H9 (cell line): ENCODE measurements around the gene TMEM125. TPM values are rescaled to one million over a fixed set of nuclear protein-coding genes. Genes with fewer than 3 reads are reported as not detected.

Experiments used
- DNase-seq: peaks from one replicate; pipeline ENCODE4 v3.0.0-alpha.2; 2017
- H2AFZ ChIP-seq: one replicate; pipeline ENCODE4 v1.6.1; 2013; ENCODE audit warnings: mild to moderate bottlenecking, low read length, control low read depth, moderate library complexity
- H2AK5ac ChIP-seq: 2 replicates; pipeline ENCODE4 v1.6.1; 2013; ENCODE audit warnings: low read length, control low read depth, mixed read lengths; ENCODE audit not compliant: insufficient read length
- H2BK120ac ChIP-seq: one replicate; pipeline ENCODE4 v1.6.1; 2013; ENCODE audit warnings: low read depth, mild to moderate bottlenecking, low read length, control low read depth, inconsistent platforms; ENCODE audit not compliant: poor library complexity, severe bottlenecking
- H2BK12ac ChIP-seq: 2 replicates; pipeline ENCODE4 v1.6.1; 2013; ENCODE audit warnings: low read length, control low read depth, mixed read lengths, low read depth; ENCODE audit not compliant: insufficient read length
- H2BK15ac ChIP-seq: 2 replicates; pipeline ENCODE4 v1.6.1; 2013; ENCODE audit warnings: low read depth, low read length, control low read depth
- H2BK20ac ChIP-seq: one replicate; pipeline ENCODE4 v1.6.1; 2013; ENCODE audit warnings: low read depth, mild to moderate bottlenecking, low read length, control low read depth, inconsistent platforms; ENCODE audit not compliant: poor library complexity, severe bottlenecking
- H2BK5ac ChIP-seq: 2 replicates; pipeline ENCODE4 v1.6.1; 2013; ENCODE audit warnings: low read length, control low read depth, mixed read lengths; ENCODE audit not compliant: insufficient read length
- H3K14ac ChIP-seq: 2 replicates; pipeline ENCODE4 v1.6.1; 2013; ENCODE audit warnings: low read length, control low read depth; ENCODE audit not compliant: insufficient read depth
- H3K18ac ChIP-seq: 2 replicates; pipeline ENCODE4 v1.6.1; 2013; ENCODE audit warnings: low read depth, mild to moderate bottlenecking, mixed read lengths, low read length, control low read depth; ENCODE audit not compliant: insufficient read length
- H3K23ac ChIP-seq: 2 replicates; pipeline ENCODE4 v1.6.1; 2013; ENCODE audit warnings: low read length, control low read depth, mixed read lengths, low read depth; ENCODE audit not compliant: insufficient read length
- H3K23me2 ChIP-seq: 2 replicates; pipeline ENCODE4 v1.6.1; 2013; ENCODE audit warnings: low read depth, mild to moderate bottlenecking, mixed read lengths, low read length, control low read depth; ENCODE audit not compliant: insufficient read length, poor library complexity, severe bottlenecking
- H3K27ac ChIP-seq: 2 replicates; pipeline ENCODE4 v1.5.1; 2013; ENCODE audit warnings: low read length, control low read depth, mixed read lengths, low read depth; ENCODE audit not compliant: insufficient read length
- H3K27me3 ChIP-seq: 2 replicates; pipeline ENCODE4 v1.6.1; 2013; ENCODE audit warnings: low read length, control low read depth, inconsistent platforms; ENCODE audit not compliant: insufficient read depth
- H3K4ac ChIP-seq: 2 replicates; pipeline ENCODE4 v1.6.1; 2013; ENCODE audit warnings: low read depth, mild to moderate bottlenecking, control low read depth, inconsistent platforms, low read length, moderate library complexity
- H3K4me1 ChIP-seq: 2 replicates; pipeline ENCODE4 v1.6.1; 2013; ENCODE audit warnings: low read length, control low read depth, inconsistent platforms; ENCODE audit not compliant: insufficient read depth
- H3K4me2 ChIP-seq: 2 replicates; pipeline ENCODE4 v1.6.1; 2013; ENCODE audit warnings: low read length, control low read depth, mixed read lengths; ENCODE audit not compliant: insufficient read length, insufficient read depth
- H3K56ac ChIP-seq: 2 replicates; pipeline ENCODE4 v1.6.1; 2013; ENCODE audit warnings: low read depth, mild to moderate bottlenecking, mixed read lengths, low read length, control low read depth; ENCODE audit not compliant: insufficient read length
- H3K79me1 ChIP-seq: 2 replicates; pipeline ENCODE4 v1.6.1; 2013; ENCODE audit warnings: low read depth, mild to moderate bottlenecking, moderate library complexity, low read length, control low read depth, inconsistent platforms; ENCODE audit not compliant: insufficient read depth, poor library complexity, severe bottlenecking
- H3K79me2 ChIP-seq: 2 replicates; pipeline ENCODE4 v1.6.1; 2013; ENCODE audit warnings: low read length, control low read depth, inconsistent platforms; ENCODE audit not compliant: insufficient read depth
- H3K9ac ChIP-seq: 2 replicates; pipeline ENCODE4 v1.6.1; 2013; ENCODE audit warnings: low read length, control low read depth, mixed read lengths; ENCODE audit not compliant: insufficient read length; ENCODE audit errors: extremely low read depth
- H3K9me3 ChIP-seq: one replicate; pipeline ENCODE4 v1.6.1; 2013; ENCODE audit warnings: low read depth, low read length, inconsistent platforms; ENCODE audit not compliant: control insufficient read depth
- H3T11ph ChIP-seq: one replicate; pipeline ENCODE4 v1.6.1; 2013; ENCODE audit warnings: mild to moderate bottlenecking, low read length, control low read depth, inconsistent platforms
- H4K20me1 ChIP-seq: one replicate; pipeline ENCODE4 v1.6.1; 2013; ENCODE audit not compliant: control insufficient read depth, insufficient read length, insufficient read depth
- H4K5ac ChIP-seq: 2 replicates; pipeline ENCODE4 v1.6.1; 2013; ENCODE audit warnings: low read depth, mild to moderate bottlenecking, mixed read lengths, low read length, control low read depth; ENCODE audit not compliant: insufficient read length
- H4K8ac ChIP-seq: replicated peaks from 2 replicates; pipeline ENCODE4 v1.6.1; 2013; ENCODE audit warnings: low read length, control low read depth, mixed read lengths, low read depth; ENCODE audit not compliant: insufficient read length
- H4K91ac ChIP-seq: 2 replicates; pipeline ENCODE4 v1.6.1; 2013; ENCODE audit warnings: low read depth, mild to moderate bottlenecking, moderate library complexity, mixed read lengths, low read length, control low read depth; ENCODE audit not compliant: insufficient read length
- H3K27ac Mint-ChIP-seq, 3 experiments: 2 replicates in 2 of 3; 3 replicates in 1 of 3; pipeline ENCODE4 v1.8.0; 2020 to 2021; ENCODE audit warnings: mixed read lengths in 3 of 3, mild to moderate bottlenecking in 1 of 3, moderate library complexity in 1 of 3
- H3K27me3 Mint-ChIP-seq: 2 replicates; pipeline ENCODE4 v1.8.0; 2021; ENCODE audit warnings: low read depth, mild to moderate bottlenecking, moderate library complexity, mixed read lengths
- H3K36me3 Mint-ChIP-seq, 3 experiments: 2 replicates in 2 of 3; 3 replicates in 1 of 3; pipeline ENCODE4 v1.8.0; 2020 to 2021; ENCODE audit warnings: low read depth in 3 of 3, mixed read lengths in 3 of 3; ENCODE audit not compliant: insufficient read depth in 1 of 3
- H3K4me1 Mint-ChIP-seq, 2 experiments: 2 replicates each; pipeline ENCODE4 v1.8.0; 2020; ENCODE audit warnings: mixed read lengths in 2 of 2
- H3K4me3 Mint-ChIP-seq, 2 experiments: 2 replicates in 1 of 2; 3 replicates in 1 of 2; pipeline ENCODE4 v1.8.0; 2020 to 2021; ENCODE audit warnings: mild to moderate bottlenecking in 2 of 2, mixed read lengths in 2 of 2, moderate library complexity in 1 of 2
- H3K9me3 Mint-ChIP-seq, 2 experiments: 2 replicates in 1 of 2; 3 replicates in 1 of 2; pipeline ENCODE4 v1.8.0; 2020; ENCODE audit warnings: mild to moderate bottlenecking in 2 of 2, mixed read lengths in 2 of 2, moderate library complexity in 1 of 2
- WGBS: extraction: QIAGEN DNeasy Blood & Tissue Kit; methylation state at CpG from one replicate; pipeline ENCODE4 v1.1.7; 2013; ENCODE audit warnings: missing lambda C conversion rate, low lambda C conversion rate, mixed read lengths; ENCODE audit not compliant: insufficient read length; ENCODE audit errors: extremely low coverage; 5-methylcytosine and 5-hydroxymethylcytosine counted together
- total RNA-seq: library from RNA; stranded (reverse); gene quantifications from 2 replicates; pipeline ENCODE4 v1.2.1, GENCODE V29; 2021
- TF ChIP-seq, protein P1 (sequence below): fragments of 200-600 bp; sonication (generic); conservative IDR thresholded peaks from 3 replicates; pipeline ENCODE4 v1.8.0; 2021; ENCODE audit warnings: antibody characterized with exemption, mild to moderate bottlenecking

Gene TMEM125
- total RNA-seq, 1 experiment from 2014 or later: 19.6 TPM

DNA sequence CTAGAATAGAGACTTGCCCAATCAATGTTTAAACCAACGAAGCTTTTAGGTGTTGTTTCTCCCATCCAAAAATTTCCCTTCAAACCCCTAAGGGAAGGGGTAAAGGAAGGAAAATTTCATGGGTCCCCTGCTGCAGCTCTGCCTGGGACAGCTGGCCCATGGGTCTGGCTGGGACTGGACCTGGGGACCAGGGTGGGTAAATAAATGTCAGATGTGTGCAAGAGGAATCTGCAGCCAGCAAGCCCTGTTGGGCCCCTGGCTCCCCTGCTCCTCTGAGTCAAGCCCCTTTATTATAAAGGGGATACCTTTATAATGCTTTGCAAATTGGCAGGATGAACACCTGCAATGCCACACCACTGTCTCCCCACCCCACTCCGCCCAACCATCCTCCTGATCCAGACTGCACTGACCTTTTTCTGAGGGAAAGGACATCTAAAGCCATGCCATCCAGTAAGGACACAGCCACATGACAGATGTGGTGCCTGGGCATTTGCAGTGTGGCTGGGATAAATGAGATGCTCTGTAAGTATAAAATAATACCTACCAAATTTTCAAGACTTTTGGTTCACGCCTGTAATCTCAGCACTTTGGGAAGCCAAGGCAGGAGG, 1.9 kb upstream of the TMEM125 start:
- no peak overlapping the region for H4K8ac ChIP-seq
- peaks cover 8 to 20% (median 18%) of the 10 kb centered on the region in 3 experiments for H3K36me3 Mint-ChIP-seq
- H4K91ac ChIP-seq: no peak overlapping the region
- H2BK12ac ChIP-seq: no peak overlapping the region
- H2BK15ac ChIP-seq: no peak overlapping the region
- no peaks in the 10 kb centered on the region; the same call in 1 of the 2 replicates for H3K4me1 ChIP-seq
- TF ChIP-seq, protein P1, sequence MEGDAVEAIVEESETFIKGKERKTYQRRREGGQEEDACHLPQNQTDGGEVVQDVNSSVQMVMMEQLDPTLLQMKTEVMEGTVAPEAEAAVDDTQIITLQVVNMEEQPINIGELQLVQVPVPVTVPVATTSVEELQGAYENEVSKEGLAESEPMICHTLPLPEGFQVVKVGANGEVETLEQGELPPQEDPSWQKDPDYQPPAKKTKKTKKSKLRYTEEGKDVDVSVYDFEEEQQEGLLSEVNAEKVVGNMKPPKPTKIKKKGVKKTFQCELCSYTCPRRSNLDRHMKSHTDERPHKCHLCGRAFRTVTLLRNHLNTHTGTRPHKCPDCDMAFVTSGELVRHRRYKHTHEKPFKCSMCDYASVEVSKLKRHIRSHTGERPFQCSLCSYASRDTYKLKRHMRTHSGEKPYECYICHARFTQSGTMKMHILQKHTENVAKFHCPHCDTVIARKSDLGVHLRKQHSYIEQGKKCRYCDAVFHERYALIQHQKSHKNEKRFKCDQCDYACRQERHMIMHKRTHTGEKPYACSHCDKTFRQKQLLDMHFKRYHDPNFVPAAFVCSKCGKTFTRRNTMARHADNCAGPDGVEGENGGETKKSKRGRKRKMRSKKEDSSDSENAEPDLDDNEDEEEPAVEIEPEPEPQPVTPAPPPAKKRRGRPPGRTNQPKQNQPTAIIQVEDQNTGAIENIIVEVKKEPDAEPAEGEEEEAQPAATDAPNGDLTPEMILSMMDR: no peak
- no peaks in the 10 kb centered on the region for H3K79me2 ChIP-seq
- H3K27me3 Mint-ChIP-seq: peaks cover 2% of the 10 kb centered on the region
- WGBS: no CpG with 5 or more reads among the region's 3 CpGs
- no peak overlapping the region for H3T11ph ChIP-seq
- H3K56ac ChIP-seq: no peak overlapping the region
- no peak overlapping the region for H3K9ac ChIP-seq
- H3K14ac ChIP-seq: no peak overlapping the region
- H3K18ac ChIP-seq: no peak overlapping the region
- H3K27me3 ChIP-seq: no peaks in the 10 kb centered on the region
- no peaks in the 10 kb centered on the region for H3K79me1 ChIP-seq
- no peak overlapping the region for H3K4me2 ChIP-seq
- H3K23ac ChIP-seq: no peak overlapping the region
- H4K20me1 ChIP-seq: peaks cover 3% of the 10 kb centered on the region
- peaks cover 19 to 26% of the 10 kb centered on the region in 2 experiments for H3K9me3 Mint-ChIP-seq
- H3K27ac Mint-ChIP-seq: no peak overlapping the region
- H2AK5ac ChIP-seq: no peak overlapping the region
- no peak overlapping the region for H2BK20ac ChIP-seq
- no peak for DNase-seq
- no peak overlapping the region for H2BK120ac ChIP-seq
- H3K27ac ChIP-seq: no peak overlapping the region
- H3K4me1 Mint-ChIP-seq: peaks cover 22 to 23% of the 10 kb centered on the region in 2 experiments
- H2AFZ ChIP-seq: no peak overlapping the region
- no peaks in the 10 kb centered on the region for H3K9me3 ChIP-seq
- H4K5ac ChIP-seq: no peak overlapping the region
- H3K23me2 ChIP-seq: peaks cover 6% of the 10 kb centered on the region
- H3K4me3 Mint-ChIP-seq: no peak overlapping the region
- no peak overlapping the region for H2BK5ac ChIP-seq
- H3K4ac ChIP-seq: no peak overlapping the region
